Stimulated activated CD8-positive, alpha-beta memory T cell treated with anti-CD3 and anti-CD28 coated beads, Interleukin-4, amount 100 ng/mL, for 1 hour (primary cell): ENCODE results near the gene MED22.

Source experiments
- DNase-seq, 2 donors: peaks; one replicate each; pipeline ENCODE4 v3.0.0-alpha.2; 2020; ENCODE audit warnings: low read depth in 2 of 2, low spot score in 1 of 2

The MED22 gene

DNA sequence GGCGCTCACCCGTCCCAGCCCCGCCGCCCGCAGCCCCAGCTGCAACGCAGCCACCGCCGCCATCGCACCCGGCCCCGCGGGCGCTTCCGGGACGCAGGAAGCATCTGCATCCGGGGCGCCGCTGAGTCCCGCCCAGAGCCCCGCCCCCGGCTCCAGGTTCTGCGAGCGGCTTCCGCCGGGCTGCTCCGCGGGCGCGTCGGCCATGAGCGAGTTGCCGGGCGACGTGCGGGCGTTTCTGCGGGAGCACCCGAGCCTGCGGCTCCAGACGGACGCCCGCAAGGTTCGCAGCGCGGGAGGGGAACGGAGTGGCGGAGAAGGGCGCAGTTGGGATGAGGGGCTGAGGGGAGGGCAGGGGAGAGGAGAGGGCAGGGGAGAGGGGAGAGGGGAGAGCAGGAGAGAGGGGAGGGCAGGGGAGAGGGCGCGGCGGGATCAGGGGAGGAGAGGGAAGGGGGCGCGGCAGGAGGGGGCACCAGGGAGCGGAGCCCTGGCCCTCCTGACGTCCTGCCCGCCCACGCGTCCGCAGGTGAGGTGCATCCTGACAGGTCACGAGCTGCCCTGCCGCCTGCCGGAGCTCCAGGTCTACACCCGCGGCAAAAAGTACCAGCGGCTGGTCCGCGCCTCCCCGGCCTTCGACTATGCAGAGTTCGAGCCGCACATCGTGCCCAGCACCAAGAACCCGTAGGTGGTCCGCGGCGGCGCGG is 8.6 kb upstream of the MED22 start, which contains the start of the genes SURF1 and SURF2:
SURF1 (minus strand) TSS at position 97 of the 701 bp plus-strand sequence; CDS start at position 63, 34 bp downstream.
SURF2 (plus strand) TSS at position 160 of the 701 bp plus-strand sequence; CDS start at position 203, 43 bp downstream.
- DNase-seq: peak; percentile 65 to 78

DNA sequence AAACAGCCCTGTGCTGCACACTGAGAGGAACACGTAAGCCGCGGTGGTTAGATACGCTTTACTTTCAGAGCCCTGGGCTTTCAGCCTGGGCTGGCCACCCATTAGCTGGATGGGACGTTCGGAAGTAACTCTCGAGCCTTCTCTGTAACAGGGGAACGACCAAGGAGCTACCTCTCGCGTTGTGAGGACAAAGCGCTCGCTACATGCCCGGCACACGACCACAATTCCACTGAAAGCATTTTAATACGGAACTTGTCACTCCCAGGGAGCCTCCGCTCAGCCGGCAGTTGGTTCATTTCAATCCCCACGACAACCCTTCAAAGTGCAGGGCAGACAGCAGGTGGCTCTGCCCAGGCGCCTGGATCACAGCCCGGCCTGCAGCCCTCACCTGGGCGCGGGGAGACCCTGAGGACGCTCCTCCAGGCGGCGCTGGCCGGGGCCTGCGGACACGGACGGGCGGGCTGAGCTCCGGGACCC is 8.0 kb upstream of the MED22 start:
- DNase-seq: no peak

DNA sequence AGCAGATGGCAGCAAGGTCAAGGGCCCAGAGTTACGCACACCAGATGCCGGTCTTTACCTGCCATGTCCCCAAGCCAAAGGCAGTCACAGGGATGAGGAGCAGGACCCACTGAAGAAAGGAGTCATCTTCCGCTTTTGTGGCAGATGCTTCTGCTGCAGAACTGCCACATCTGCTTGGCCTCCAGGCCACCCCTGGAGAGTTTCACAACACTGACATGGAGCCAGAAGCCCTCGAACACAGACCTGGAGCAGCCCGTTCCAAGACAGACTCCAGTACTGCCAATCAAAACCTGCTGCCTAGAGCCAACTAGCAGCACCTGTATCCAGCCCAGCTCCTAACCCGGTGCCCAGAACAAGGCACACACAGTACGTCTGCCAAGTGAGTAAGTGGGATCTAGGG is 6.8 kb upstream of the MED22 start:
- DNase-seq: no peak

DNA sequence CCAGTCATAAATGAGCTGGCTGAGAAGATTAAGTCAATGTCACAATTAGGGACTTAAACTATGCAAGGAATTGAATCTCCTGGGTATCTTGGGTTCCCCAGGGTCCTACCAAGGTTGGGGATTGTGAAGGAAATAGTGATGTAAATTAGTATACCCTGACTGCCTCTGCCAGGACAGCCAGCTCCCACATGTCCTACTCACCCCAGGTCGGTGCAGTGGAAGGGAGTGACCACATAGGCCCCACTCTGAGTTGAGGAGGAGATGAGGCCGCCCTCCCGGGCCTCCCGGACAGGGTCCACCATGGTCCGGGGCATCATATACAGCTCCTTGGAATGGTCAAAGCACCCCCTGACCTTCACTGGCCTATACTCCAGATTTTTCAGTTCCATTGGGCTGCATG is 5.6 kb upstream of the MED22 start:
- DNase-seq: no peak

DNA sequence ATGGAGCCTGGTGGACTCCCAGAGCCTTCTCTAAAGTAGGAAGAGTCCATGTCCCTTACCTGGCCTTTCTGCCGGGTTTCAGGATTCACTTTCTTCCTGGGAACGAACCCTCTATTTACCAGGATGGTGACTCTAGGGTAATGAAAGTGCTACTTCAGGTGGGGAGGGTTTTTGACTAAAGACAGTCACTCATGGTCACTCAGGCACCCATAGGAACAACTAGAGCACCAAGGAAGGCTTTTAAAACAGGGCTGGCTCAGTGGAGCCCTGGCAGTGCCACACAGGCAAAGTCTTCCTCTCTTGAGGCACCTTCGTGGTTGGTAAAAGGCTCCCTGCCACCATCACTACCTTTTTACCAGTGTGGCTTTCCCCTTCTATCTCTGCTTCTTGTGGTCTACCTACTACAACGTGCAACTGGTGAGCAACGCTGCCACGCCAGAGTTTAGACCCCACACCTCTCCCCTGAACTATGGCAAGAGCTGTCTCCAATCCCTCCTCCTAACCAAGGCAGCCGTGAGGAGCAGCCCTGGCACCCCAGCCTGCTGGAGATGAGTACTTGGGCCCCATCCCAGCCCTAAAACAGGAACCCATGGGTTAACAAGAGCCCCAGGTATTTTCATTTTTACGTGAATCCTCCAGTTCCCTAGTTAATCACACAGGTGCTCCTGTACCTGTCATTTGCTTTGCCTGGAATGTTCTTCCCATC is 4.9 kb upstream of the MED22 start:
- no peak for DNase-seq

DNA sequence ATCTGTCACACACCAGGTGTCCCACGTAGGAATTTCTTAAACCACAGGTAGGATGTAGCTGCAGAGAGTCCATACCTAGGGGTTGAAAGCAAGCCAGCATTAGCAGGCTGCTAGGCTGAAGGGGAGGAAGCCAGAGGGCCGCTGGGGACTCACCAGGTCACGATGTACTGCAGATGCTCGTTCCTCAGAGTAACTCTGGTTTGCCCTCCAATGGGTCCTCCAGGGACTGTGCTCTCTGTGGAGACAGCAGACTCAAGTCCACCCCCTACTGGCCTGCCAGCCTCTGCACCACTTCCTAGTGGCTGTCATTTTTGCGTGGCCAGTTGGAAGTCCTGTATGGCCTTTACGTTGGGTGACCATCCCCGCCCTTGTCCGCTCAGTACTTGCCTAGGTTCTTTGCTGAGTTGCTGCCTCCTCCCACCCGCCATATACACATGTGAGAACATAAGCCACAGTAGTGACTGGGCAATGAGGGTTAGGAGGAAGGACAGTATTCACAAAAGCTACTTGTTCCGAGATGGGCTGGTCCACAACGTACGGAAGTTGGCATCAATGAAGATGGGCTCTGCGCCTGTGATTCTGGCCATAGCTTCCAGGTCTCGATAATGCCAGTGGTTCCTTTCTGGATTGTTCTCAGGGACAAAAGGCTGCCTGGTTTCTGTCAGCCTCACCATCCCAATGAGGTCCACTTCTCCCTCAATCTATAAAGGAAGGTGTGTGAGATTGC is 4.1 kb upstream of the MED22 start:
- no peak for DNase-seq

DNA sequence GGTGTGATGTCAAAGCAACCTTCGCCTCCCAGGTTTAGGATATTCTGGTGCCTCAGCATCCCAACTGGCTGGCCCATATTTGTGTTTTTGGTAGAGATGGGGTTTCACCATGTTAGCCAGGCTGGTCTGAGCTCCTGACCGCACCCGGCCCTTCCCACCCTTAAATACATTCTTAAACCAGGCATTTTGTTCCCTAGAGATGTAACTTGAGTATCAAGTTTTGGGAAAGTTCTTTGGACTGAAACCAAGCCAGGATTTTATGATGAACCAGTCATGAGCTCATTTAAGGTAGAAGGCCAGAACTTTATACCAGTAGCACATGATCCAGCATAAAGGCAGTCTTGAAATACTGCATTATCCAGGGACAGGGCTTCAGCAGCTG is 3.6 kb upstream of the MED22 start:
- no peak for DNase-seq

DNA sequence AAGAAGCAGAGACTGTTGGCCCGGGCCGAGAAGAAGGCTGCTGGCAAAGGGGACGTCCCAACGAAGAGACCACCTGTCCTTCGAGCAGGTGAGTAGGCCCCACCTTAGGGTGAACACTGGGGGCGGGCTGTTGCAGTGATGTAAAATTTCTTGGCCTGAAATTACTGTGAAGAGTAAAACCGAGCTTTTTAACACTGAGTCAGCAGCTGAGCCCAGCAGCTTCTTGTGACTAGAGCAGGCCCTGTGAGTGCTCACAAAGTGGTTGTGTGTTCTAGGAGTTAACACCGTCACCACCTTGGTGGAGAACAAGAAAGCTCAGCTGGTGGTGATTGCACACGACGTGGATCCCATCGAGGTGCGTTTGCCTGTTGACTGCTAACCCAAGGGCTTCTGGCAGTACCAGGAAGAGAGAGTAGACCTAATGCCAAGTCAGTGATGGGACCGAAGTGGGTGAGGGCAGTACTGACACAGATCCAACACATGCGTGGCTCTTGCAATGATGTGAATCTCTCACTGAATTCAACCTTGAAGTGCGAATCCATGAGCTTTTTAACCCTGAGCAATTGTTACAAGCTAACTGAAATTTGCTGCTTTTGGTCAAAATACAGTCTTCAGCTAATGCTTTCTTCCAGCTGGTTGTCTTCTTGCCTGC is 2.2 kb upstream of the MED22 start:
- DNase-seq: no peak

DNA sequence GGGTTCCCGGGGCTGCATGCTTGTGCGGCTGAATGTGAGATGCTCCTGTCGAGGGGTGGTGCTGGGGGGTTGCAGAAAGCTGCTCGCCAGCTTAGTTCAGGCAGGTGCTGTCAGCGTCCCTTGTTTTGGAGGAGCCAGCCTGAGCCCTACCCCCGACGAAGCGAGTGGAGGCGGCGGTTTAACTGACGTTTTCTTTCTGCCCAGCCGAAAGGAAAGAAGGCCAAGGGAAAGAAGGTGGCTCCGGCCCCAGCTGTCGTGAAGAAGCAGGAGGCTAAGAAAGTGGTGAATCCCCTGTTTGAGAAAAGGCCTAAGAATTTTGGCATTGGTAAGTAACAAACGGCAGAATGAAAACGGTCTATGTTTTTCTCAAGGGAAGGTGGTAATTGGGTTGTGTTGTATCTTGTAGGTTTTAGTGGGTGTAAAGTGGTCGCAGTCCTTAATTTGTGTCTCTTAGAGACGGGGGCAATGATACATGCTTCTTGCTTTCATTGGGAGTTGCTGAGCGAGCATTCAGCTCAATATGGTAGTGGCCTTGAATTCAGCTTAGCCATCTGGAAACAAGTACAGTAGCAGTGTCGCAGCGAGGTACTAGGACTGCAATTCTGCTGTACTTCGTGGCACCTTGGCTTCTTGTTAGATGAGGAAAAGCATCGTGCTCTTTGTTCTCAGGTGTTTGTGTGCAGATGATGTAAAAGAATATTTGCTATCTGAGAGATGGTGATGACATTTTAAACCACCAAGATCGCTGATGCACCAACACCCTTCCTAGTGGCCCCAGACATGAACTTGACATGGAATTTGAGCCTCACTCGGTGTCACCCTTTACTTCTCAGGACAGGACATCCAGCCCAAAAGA is 1.0 kb upstream of the MED22 start:
- DNase-seq: no peak

DNA sequence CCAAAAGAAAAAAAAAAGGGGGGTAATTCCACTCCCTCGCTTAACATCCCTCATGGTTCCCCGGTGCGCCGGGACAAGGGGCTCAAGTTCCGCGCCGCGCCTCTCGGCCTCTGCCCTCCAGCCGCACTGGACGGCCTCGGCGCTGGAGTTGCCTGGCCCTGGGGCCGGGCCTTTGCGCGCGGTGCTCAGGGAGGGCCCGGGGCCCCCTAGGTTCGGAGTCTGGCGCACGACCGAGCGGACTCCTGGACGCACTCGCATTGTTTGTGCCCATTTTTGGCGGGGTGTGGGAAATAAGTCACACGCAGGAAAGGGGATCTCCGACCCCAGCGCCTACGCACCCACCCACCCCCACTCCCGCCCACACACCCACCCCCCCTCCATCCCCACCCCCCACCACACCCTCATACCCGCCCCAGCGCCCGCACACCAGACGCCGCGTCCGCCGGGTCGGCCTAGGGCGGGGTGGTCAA is 381 bp downstream of the MED22 start:
- no peak for DNase-seq

DNA sequence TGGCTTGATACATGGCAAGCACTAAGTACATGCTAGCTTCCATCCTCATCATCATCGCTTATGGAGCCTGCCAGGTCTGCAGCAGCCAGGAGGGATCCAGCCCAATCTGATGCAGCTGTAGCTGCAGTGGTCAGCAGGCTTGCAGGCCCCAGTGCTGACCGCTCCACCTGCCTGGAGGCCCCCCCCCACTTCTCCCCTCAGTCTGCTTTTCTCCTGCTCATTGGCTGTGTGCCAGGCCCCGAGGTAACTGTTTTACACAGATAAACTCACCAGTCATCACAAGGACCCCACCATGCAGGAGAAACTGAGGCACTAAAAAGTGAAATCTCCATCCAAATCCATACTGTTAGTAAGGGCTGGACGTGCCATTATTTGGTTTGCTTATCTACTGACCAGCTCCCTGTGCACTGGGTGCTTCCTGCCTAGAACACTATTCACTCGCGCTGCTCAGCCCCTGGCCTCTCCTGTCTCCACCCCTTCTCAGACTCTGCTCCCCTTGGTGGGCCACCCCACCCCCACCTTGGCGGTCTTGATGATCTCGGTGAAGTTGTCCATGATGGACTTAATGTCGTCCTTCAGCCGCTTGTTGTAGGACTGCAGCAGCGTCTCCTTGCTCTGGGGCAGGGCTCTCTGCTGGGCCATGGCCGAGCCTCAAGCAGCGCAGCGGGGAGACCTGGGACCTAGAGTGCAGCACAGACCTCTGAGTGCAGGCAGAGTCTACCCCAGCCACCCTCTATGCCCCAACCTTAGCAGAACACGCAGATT is 1.7 kb downstream of the MED22 start:
- no peak for DNase-seq

DNA sequence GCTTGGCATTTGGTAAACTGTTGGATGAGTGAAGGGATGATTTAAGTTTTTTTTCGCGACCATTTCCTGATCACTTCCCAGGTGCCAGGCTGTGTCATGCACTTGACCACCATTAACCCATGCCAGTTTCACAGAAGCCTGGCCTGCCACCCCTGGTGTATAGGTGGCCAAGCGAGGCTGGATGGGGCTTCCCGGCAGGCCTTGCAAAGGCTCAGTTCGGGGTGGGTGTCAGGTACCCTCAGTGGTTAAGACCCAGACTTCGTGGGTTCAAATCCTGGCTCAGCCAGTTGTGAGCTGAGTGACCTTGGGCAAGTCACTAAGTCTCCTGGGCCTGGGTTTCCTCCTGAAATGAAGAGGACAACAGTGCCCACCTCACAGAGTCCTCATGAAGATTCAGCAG is 2.3 kb downstream of the MED22 start:
- DNase-seq: no peak

DNA sequence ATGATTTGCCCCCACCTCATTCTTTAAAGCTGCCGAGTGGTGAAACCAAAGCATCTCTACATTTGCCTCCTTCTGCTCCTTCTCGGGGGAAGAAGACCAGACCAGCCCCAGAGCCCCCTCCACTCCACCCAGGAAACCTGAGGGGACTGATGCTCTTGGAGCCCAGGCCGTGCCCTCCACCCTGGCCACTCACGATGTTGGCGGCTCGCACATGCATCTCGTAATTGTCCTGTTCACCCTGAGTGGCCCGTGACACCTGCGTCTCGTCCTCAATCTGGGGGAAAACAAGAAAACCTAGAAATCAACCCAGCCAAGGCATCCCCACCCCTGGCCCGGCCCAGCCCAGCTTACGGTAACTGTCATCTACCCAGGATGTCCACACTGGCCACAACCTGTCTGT is 3.0 kb downstream of the MED22 start:
- DNase-seq: no peak

DNA sequence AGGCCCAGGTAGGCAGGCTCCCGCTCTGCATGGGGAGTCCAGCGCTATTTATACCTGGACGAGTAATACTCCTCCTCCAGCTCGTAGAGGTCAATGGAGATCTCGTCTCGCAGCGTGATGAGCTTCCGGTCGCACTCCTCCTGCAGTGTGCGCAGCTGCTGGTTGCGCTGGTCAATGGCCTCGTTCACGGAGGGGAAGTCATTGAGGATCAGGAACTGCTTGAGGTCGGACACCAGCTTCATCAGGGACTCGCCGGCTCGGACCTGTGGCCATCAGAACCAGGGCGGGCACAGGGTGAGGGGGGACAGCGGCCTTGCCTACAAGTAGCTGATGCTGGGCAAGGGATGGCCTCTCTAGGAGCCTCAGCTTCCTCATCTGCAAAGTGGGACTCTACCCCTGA is 3.9 kb downstream of the MED22 start:
- no peak for DNase-seq

DNA sequence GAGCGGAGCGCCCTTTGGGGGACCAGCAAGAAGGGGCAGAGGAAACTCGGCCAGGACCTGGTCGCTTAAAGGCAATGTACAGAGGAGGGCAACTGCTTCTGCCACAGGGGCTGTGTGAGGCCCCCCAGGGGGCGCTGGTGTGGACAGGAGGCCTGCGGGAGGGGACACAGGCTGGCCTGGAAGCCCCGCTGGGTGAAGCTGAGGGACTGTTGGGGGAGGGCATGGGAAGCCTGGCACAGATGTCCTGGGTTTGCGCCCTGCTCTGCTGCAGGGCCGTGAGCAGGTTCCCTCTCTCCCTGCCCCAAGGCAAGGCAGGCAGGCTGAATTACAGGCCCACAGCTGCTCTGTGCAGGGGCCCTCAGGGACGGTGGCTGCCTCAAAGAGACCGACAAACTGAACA is 5.4 kb downstream of the MED22 start:
- DNase-seq: no peak

DNA sequence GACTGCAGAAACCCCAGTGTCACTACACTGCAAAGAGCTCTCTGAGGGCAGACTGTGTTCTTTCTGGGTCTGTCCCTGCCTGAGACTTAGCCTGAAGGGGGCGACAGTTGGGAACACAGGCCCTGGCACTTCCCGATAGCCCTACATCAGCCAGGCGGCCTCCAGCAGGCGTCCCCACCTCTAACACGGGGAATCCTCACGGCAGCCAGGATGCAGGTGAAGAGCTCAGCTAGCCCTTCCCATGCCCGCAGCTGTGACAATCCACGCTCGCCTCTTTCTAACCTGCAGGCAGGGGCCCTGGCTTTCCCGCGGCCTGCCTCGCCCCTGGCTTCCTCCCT is 5.9 kb downstream of the MED22 start:
- no peak for DNase-seq

DNA sequence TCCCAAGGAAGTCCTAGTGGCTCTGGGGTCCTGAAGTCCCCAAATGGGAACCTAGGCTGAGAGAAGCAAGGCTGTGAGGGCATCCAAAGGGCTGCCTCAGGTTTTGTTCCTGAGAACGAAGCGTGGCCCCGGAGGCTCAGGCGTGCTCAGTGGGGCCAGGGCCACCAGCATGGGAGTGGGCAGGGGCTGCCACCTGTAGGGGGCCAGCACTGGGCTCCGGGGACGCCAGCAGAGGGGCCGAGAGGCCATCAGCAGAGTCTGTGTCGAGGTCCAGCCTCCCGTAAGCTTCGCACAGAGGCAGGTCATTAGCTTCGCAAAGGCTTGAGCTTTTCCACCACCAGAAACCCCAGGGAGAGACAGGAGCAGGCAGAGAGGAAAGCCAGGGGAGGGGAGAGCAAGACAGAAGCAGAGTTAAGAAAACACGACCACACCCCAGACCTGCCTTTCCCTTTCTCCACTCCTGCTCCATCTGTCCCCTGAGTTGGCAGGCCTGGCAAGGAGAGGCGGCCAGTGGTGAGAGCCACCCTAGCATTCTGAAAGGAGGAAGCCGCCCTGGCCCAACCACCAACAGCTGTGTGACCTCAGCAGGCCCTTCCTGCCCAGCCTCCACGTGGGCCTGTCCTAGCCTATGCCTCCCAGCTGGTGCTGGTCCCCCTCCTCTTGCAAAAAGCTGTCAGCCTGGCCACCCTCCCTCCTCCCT is 6.4 kb downstream of the MED22 start:
- DNase-seq: no peak

DNA sequence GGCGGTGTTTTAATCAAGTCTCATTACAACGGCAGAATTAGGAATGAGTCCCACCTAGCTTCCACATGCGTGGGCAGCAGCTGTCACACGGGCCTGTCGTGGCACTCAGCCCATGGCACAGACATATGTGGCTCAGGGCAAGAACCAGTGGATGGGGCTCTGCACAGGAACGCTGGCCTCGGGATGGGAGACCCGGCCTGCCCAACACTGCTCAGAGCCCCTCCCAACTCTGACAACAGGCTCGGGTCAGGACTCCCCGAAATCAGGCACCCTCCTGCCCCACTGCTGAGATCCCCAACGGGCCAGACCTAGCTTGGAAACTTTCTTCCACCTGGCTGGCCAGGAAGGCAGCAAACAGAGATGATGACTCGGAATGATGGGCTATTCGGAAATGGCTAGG is 7.0 kb downstream of the MED22 start:
- DNase-seq: no peak

DNA sequence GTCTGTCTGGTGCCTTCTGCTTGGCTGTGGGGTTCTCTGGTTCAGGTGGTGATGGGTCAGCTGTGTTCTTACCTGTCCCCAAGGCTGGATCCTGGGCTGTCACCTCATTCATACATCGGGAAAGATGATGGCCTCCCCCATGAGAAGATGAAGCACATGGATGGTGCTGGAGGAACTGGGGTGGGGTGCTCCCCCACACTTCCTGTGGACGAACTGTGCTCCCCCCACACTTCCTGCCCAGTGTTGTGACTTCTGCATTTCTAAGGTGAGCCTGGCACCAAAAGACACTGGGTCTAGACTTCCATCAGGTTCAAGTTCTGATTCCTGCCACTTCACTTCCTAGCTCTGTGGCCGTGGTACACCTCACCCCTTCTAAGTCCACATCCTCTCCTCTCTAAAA is 7.7 kb downstream of the MED22 start:
- DNase-seq: no peak
